GM18519 (cell line): ENCODE measurements around the gene RASGRP1.
"Not testable (repeated sequence)": the region's sequence is repeated elsewhere in the genome, so short reads cannot be mapped to it uniquely, and the experiment has no call there.

Source experiments
- ATAC-seq: cut with Tn5 transposase; IDR thresholded peaks from one replicate; pipeline ENCODE4 v1.9.1; 2021; ENCODE audit warnings: mild to moderate bottlenecking, moderate library complexity; ENCODE audit not compliant: unreplicated experiment, low FRiP score

Gene RASGRP1

DNA sequence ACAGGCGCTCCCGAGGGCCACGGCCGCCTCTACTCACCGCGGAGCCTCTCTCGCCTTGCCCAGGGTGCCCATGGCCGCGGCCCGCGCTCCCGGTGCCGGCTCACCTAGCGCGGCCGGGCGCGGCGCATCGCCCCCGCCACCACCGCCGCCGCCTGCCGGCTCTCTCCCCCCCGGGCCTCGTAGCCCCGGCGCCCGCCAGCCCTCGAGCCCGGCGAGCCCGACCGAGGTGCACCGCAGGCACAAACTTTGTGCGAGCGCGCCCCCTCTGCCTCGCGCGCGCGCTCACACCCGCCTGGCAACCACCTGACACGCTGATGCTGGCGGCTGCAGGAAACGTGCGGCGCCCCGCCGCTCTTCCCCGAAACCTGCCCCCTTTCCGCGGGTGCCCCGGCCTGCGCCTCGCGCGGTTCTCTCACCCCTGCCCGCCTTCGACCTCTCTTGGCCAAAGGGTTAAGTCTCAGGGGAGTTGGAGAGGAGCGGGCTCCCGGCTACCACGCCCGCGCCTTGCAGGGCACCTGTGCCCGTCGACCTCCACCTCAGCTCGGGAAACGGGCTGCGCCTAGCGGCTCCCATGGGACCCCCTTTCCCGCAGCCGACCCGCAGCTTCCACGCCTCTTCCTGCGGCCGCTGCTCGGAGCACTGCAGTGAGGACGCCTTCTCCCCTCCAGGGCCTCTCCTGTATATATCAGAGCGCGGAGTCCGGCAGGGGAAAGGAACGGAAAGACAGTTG lies at the start of gene RASGRP1:
RASGRP1 (minus strand) TSS at position 258 of the 730 bp plus-strand sequence; CDS start at position 72, 186 bp downstream.
- ATAC-seq, result peak; percentile 48

DNA sequence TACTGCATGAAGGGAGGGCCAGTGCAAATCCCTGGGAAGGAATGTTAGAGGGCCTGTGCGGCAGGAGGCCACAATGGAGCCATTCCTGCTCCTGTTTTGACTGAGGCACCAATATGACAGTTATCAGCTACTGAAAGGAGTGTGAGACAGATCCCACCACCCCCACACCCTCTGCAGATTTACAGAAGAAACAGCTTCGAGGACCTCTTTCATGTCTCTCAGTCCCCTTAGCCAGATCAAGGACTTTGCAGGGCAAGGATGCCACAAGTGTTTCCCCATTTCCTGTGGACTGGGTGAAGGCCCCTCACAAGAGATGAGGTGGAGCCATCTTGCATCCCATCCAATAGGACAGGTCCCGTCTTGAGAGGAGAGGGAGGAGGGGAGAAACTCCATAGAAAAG lies 48.5 kb upstream of the RASGRP1 start:
- ATAC-seq, result no peak

DNA sequence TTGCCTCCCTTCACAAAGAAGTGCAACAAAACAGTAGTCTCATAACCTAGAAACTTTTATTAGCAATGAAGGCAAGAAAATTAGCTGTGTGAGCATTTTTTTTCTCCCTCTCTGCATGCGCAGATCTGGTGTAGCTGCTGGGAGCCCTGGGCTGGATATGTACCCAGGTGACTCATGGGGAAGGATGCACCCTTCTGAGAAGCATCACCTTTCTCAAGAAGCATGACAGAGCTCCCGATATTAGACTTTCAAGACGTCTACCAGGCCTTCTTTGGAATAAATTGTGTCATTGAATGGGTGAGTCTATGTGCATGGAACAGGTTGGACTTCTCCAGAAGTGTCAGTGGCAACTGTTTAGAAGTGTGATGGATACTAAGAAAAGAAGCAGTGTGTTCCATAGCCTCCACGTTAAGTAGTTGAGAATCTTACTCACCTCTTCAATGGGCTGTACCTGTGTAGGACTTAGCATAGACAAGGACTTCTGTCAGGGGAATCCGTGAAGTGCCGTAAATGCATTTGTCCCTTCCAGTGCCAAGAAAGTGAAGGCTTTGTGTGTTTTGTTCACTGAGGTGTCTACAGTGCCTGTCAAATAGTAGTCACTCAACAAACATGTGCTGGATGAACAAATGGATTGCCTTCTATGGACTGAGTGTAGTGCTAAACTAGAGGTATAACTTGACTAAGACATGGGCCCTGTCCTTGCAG lies 47.7 kb upstream of the RASGRP1 start:
- ATAC-seq, result no peak

DNA sequence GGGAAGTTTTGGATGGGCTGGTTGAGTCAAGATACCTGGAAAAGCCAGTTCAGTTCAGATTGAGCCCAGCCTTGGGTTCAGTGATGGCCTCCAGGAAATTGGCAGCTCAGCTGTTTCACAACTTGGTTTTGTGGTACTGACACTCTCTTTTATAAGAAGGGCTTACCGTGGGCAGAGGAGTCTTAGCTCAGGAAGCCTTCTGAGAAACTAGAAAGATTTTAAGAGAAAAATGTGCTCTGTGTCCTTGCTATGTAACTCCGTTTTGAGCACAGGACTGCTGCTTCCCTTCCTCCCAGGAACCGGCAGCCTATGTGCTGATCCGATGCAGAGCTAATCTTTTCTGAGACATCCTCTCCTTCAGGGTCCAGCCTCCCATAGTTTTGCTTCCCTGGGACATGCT lies 46.6 kb upstream of the RASGRP1 start:
- ATAC-seq, result no peak

DNA sequence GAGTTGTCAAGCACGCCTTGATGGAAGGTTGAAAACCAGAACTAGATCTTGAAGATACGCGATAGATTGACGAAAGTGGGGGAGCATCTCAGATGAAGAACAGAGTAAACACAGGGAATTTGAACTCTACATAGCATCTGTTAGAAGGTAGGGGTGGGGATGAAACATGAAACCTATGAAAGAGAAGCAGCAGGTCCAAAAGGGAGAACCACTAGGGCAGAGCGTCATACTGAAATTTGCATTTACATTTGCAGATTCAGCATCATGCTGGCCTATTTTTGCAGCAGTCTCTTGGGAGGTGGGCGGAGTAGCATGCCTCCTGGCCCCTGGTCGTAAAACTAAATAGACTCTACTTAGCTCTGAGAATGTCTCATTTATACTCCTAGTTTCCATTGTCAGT lies 46.1 kb upstream of the RASGRP1 start:
- no peak for ATAC-seq

DNA sequence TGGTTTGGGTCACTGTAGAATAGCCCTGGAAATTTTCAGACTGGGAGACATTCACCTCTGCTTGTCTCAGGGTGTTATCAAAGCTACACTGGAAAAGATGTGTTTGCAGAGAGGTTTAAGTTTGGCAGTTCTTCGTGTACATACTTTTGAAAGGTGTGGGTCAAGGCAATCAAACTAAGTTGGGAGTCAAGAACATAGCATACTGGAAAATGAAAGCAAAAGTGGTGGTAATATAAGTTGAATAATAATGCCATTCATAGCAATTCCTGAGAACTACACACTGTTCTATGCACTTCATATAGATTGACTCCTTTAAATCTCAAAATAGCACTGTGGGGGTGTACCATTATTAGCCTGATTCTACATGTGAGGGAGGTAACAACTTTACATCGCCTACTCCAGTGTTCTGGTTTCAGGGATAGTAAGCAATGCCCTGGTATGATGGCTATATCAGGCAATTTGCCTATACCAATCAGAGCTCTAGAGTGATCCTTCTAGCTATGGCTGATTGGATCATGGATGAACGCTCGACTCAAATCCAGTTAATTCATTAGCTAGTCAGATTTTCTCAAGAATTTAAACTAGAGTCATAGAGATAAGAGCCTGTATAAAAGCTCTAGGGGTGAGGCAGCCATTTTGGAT lies 44.6 kb upstream of the RASGRP1 start:
- ATAC-seq, result no peak

DNA sequence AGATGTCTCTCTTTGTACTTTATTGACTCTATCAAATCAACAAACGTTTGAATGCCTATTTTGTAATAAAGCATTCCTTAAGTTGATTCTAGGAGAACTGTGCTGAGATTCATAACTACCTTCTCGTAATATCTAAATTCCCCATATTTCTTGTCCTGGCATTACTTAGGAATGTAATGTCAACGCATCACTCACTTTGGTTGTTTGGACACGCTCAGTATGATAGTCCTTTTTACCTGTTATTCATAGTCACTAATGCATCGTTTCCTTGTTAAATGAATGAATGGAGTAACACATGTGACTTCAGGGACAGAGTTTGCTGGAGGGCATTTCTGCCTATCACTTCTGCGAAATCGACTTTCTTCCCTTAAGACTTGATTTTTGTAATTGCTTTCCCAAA lies 44.1 kb upstream of the RASGRP1 start:
- no peak for ATAC-seq

DNA sequence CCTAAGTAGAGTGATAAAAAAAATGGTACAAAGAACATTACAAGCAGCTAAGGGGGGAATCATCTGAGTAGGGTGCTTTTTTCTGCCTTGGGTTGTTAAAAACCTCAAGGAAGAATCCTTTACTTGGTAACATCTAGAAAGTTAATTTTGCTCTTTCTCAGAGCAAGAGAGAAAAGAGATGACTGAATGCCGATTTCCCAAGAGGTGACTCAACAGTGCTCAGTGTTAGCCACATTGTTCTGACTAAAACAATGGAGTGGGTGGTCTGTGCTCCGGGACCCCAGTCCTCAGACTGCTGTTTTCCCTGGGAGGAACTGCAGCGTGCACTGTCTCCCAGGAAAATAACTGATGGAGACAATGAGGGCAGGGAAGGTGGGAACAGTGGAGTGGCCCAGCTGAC lies 41.1 kb upstream of the RASGRP1 start:
- ATAC-seq, result no peak

DNA sequence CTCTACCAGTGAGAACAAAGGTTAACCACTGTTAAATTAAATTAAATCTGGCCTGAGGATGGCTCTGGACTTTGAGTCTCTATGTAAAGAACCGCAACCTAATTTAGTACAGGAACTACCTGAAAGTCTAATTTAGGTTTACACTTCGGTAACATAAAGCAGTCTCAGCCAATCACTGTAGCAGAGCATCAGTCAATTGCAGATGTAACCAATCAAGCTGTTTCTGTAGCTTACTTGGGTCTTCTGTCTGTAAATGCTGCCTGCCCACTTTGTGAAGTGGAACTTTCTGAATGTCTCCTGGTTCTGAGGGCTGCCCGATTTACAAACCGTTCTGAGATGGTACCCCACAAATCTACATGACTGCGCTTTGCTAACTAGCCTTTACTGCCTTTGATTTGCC lies 39.1 kb upstream of the RASGRP1 start:
- no peak for ATAC-seq

DNA sequence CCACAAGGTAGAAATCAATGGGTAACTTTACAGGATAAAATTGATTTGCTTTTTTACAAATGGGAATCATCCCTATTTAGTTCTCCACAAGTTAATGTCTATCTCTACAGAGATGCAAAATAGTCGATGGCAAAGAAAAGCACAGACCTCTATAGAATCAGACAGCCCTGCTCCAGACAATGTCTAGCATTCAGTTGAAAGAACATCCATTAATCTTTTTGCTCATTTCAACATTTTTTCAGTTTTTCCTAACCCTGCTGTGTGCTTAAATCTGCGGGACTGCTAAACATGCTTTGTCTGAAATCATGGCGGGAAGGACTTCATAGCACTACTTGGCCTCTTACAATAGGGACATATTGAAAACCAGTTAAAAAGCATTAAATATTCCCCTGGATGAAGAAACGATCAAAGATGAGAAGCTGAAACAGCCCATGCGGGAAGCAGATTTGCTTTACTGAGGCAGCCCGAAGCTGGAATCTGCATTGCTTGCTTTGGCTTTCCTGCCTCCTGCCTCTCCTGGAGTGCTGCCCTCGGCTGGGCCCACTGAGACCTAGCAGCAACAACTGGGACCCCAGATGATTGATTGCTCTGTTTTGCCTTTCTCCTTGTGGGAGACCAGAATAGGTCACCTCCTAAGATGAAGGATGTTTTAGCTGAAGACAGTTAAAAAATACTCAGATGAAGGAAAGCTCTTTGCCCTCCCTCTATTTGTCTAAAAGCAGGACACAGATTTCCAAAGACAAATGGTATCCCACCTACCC lies 38.5 kb upstream of the RASGRP1 start:
- no peak for ATAC-seq

DNA sequence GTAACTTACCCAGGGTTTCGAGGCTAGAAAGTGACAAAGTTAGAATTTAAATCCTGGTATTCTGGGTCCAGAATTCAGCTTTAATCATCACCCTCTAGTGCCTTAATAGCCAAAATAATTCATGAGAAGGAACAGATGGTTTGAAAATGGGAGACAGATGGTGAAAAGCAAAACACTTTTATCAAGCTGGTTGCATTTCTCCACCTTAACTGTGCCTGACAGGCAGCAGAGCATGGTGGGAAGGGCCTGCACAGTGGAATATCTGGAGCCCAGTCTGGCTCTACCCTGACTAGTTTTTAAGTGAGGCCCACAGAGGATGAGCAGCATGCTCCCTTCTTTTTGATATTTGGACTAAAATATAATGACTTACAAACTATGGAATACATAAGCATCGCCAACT lies 35.6 kb upstream of the RASGRP1 start:
- ATAC-seq, result no peak

DNA sequence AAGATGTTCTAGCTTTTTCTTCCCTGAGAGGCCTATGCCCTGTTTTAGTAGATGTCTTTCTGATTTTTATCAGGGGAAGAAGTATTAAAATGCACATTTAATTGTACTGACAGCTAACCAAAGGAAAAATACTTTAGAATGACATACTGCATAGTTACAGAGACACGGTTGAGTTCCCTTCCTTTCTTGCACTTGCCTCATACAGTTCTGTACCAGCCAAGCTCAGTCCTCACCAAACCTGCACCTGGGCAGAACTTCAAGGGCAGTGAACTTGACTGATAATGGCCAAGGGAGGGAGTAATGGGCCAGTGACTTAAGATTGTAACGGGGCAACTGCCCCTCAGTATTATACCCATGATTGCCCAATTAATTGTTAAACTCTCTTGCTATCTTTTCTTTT lies 34.1 kb upstream of the RASGRP1 start:
- ATAC-seq, result no peak

DNA sequence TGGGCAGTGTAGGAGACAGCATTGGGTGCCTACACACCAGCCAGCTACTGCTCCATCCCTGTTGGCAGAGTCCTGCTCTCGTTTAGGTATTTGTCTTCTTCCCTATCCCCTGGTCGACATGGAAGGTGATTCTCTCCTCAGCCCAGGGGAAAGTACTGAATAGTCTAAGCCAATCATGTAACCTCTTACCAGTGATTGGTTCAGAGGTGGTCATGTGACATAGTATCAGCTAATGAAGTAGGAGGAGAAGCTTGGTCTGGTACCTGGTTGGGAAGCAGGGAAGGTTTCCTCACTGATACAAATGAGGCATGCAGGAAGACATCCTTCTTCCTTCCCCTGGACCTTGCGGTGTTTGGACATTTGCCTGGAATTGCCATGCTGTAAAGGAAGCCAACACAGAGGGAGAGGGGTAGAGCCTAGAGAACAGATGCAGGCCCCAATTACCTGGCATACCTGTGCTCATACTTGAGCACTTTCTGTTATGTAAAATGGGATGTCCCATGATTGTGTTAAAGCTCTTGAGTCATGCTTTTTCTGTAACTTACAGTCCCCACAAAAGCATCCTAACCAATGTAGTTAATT lies 32.7 kb upstream of the RASGRP1 start:
- ATAC-seq, result no peak

DNA sequence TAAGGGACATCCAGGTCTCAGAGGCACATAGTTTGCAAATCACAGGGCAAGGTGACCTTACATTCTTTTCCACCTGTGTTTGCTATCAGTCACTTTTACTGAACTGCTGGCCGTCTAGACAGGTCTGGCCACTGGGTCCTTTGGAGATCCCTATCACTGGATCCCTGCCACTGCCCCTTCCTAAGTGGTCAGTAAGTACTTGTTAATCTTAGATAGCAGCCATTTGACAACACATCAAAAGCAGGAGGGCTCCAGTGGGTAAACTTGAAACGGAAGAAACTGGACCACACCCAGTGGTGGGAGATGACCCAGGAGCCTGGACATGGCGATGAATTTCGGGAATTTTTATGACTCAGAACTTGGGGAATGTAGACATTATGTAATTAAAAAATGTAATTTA lies 28.9 kb upstream of the RASGRP1 start:
- no peak for ATAC-seq

DNA sequence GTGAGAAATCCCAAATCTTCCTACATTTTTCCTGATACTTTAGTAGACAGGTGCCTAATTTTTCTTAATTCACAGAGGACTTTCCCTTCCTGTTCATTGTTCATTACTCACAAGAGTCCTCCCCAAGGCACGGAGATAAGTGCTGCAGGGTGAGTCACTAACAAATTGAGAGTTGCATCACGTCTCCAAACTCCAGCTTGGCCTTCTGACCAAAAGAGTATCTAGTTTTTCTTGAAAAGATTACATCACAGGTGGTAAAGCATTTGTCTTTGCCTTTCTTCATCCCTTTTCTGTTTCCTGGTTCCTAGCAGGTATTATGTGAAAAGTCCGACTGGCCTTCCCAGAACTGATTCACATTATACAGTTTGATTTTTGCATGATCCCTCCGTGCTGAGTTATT lies 24.9 kb upstream of the RASGRP1 start:
- no peak for ATAC-seq

DNA sequence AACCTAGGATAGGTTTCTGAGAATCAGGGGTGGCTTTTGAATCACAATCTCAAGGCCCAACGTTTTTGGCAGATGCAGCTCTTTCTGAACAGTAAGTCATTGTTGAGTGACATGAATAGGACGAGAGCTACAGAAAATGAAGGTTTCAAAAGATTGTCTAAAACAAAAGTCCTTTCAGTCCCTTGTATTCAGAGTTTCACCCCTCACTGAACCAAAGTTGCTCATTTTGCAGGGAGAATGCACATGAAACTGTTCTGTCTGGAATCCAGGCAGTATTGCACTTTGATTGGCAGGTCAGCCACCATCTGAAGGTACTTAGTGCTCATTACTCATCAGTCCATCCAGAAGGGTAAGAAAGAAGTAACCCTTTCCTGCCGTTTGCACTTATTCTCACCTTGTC lies 24.1 kb upstream of the RASGRP1 start:
- no peak for ATAC-seq

DNA sequence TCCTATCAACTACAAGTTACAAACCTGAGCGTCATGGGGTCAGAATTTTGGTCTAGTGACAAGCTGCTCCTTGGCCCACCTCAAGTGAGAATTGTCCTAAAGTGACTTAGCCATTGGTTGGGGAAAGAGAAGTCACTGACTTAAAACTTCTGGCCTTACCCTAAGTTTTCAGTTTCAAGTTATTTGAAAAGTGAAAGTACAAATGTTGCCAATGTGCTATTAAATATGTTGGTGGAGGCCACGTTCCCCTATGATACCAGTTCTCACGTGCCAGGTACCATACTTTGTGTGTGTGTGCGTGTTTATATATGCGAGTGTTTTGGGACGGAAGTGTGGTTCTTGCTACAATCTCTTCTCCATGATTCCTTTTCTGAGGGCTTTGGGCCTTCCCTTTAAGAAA lies 22.6 kb upstream of the RASGRP1 start:
- no peak for ATAC-seq

DNA sequence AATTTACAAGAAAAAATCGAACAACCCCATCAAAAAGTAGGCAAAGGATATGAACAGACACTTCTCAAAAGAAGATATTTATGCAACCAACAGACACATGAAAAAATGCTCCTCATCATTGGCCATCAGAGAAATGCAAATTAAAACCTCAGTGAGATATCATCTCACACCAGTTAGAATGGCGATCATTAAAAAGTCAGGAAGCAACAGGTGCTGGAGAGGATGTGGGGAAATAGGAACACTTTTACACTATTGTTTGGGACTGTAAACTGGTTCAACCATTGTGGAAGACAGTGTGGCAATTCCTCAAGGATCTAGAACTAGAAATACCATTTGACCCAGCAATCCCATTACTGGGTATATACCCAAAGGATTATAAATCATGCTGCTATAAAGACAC lies 21.4 kb upstream of the RASGRP1 start:
- not testable (repeated sequence) for ATAC-seq

DNA sequence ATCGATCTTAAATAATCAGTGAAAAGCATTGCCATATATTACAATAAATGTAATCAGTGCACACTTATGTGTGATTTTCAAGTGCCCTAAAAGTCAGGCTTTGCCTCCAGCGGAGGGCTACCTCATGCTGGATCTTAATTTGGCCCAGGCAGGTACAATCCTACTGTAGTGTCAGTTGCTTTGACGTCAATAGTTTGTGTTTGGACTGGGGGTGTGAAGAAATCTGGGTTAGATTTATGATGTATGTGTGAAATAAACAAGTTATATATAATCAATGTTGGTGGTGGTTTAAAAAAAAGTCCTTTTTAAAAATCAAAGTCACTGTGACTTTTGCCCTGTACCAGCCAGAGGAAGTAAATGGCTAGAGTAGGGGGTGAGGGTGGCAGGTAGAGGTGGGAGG lies 14.0 kb upstream of the RASGRP1 start:
- ATAC-seq, result no peak

DNA sequence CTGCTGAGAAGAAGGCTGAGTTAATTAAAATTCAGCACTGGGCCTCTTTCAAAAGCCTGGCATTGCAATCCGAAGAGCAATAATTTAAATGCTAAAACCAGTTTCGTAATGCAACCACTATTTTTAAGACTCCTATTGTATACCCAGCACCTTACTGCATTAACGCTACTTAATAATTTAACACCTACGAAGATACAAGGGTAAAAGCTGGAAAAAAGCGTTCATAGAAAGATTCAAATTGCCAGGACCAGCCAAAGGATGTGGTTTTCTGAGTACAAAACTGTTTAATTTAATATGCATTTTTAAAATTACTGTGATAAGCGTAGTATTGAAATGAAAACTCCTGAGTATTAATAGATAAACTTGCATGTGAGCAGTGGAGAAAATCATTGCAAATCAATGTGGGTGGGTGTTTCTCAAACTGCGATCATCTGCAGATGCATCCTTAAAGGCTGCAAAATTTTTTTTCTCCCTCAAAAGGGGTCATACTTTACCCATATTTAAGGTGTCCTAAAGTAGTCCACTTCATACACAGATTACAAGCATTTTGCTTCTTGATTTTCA lies 12.9 kb upstream of the RASGRP1 start:
- no peak for ATAC-seq
